ENCODE results near the gene RGS16.

Gene RGS16

GRCh38 chr1:182569939-182570610, 34.1 kb downstream of the RGS16 start:
- DNase-seq = no peak

- DNase-seq = no peak
Measured at GRCh38 chr1:182568647-182569284, 35.4 kb downstream of the RGS16 start.

GRCh38 chr1:182567629-182568028, 36.6 kb downstream of the RGS16 start:
- DNase-seq = no peak

- no peak for DNase-seq
Measured at GRCh38 chr1:182565537-182565936, 38.7 kb downstream of the RGS16 start.

GRCh38 chr1:182564406-182565004, 39.7 kb downstream of the RGS16 start:
- no peak for DNase-seq

GRCh38 chr1:182563095-182563494, 41.1 kb downstream of the RGS16 start:
- no peak for DNase-seq

GRCh38 chr1:182561456-182561855, 42.7 kb downstream of the RGS16 start:
- no peak for DNase-seq

GRCh38 chr1:182560392-182560984, 43.7 kb downstream of the RGS16 start:
- DNase-seq = no peak

GRCh38 chr1:182556279-182556678, 47.9 kb downstream of the RGS16 start:
- DNase-seq = no peak

- DNase-seq = no peak
Measured at GRCh38 chr1:182555493-182555892, 48.7 kb downstream of the RGS16 start.

- no peak for DNase-seq
Measured at GRCh38 chr1:182552527-182552926, 51.7 kb downstream of the RGS16 start.

- DNase-seq = no peak
Measured at GRCh38 chr1:182549811-182550210, 54.4 kb downstream of the RGS16 start.

GRCh38 chr1:182549346-182549745, 54.8 kb downstream of the RGS16 start:
- DNase-seq = no peak

Data from inflammatory macrophage treated with lipopolysaccharide for 4 hours (primary cell).